GM12865 (cell line): ENCODE measurements around the gene HACE1.

Source experiments
- DNase-seq: peaks from one replicate; pipeline ENCODE4 v3.0.0; 2010; ENCODE audit warnings: low read depth
- H3K4me3 ChIP-seq: 2 replicates; pipeline ENCODE4 v1.5.1; 2011; ENCODE audit warnings: mild to moderate bottlenecking, low read depth, low read length, control low read depth
- TF ChIP-seq, protein P1 (sequence below): IDR thresholded peaks from 2 replicates; pipeline ENCODE4 v1.5.1; 2011; ENCODE audit warnings: low read length, control low read depth, low read depth, inconsistent platforms; ENCODE audit not compliant: insufficient read depth; ENCODE audit errors: missing control alignments

Gene HACE1

DNA sequence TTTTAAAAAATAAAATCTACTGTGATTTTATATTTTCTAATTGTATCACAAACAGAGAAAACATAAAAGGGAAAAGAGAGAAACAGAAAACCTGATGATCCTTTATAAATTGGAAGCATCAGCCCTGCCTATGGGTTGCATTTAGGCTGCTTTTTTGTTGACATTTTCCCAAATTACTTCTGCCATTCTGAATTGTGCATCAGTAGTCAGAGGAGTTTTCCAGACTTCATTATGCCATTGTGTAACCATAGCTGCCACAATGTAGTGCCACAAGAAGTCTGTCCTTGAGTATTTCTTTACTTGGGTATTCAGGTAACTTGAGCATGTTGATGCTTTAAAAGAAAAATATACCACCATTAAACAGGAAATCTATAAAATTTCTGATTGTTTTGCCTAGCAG lies 130.3 kb downstream of the HACE1 start:
- no peak for DNase-seq
- H3K4me3 ChIP-seq: no peak overlapping the region
- TF ChIP-seq, protein P1, sequence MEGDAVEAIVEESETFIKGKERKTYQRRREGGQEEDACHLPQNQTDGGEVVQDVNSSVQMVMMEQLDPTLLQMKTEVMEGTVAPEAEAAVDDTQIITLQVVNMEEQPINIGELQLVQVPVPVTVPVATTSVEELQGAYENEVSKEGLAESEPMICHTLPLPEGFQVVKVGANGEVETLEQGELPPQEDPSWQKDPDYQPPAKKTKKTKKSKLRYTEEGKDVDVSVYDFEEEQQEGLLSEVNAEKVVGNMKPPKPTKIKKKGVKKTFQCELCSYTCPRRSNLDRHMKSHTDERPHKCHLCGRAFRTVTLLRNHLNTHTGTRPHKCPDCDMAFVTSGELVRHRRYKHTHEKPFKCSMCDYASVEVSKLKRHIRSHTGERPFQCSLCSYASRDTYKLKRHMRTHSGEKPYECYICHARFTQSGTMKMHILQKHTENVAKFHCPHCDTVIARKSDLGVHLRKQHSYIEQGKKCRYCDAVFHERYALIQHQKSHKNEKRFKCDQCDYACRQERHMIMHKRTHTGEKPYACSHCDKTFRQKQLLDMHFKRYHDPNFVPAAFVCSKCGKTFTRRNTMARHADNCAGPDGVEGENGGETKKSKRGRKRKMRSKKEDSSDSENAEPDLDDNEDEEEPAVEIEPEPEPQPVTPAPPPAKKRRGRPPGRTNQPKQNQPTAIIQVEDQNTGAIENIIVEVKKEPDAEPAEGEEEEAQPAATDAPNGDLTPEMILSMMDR: no peak

DNA sequence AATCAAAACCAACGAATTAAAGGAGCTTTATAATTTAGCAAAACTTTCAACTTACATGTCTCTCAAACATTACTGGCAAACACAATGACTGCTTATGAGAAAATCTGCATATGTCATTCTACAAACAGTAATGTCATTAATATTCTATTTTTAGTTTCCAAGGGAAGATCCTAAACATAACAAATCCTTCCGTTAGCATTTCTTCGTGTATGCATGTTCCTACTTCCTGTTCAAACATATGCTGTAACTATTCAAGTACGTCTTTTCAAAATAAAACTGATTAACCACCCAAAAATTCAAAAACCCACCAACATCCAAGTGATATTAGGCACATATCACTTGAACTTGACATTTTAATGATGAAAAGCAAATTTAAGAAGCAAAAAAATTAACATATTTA lies 131.3 kb downstream of the HACE1 start:
- no peak overlapping the region for H3K4me3 ChIP-seq
- DNase-seq: no peak
- TF ChIP-seq, protein P1: no peak

DNA sequence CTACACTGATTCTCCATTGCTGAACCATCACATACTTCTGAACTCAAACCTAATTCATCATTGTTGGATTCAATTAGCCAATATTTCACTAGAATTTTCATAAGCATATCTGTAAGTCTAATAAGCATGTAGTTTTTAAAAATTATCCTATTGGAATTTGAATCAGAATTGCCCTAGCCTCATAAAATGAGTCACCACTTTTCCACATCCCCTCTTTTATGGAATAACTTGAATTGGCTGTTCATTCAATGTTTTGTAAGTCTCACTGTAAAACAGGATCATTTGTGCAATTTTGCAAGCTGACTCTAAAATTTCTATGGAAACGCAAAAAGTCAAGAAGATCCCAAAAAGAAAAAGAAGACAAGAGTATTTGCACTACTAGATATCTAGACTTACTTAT lies 141.0 kb downstream of the HACE1 start:
- TF ChIP-seq, protein P1: no peak
- DNase-seq: no peak
- H3K4me3 ChIP-seq: no peak overlapping the region

DNA sequence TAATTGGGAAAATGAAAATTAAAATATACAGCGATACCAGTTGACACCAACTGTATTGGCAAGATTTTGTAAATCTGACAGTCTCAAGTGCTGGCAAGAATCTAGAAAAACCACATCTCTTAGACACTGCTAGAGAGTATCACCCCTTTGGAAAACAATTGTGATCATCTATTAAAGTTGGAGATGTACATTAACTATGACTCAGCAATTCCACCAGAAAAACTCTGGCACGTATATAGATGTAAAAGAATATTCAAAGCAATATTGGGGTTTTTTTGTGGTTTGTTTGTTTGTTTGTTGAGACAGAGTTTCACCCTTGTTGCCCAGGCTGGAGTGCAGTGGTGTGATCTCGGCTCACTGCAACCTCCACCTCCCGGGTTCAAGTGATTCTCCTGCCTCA lies 142.9 kb downstream of the HACE1 start:
- H3K4me3 ChIP-seq: no peak overlapping the region
- TF ChIP-seq, protein P1: no peak
- DNase-seq: no peak

DNA sequence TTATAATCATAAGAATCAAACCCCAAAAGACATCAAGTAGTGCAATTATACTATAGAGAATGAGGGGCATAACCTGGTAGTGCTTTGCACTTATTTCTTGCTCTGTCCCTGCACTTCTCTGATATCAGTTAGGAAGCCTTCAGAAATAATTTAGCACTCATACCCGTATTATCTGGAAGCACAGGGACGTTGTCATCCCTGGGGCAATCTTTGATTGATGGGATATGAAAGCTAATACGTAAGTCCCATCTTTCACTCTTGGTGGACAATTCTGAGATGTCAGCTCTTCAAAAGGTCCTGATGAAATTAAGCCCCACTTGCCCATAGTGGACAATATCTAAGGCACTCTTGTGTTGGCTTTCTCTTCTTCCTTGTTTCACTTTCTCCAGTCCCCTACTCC lies 144.9 kb downstream of the HACE1 start:
- no peak for DNase-seq
- TF ChIP-seq, protein P1: no peak
- no peak overlapping the region for H3K4me3 ChIP-seq

DNA sequence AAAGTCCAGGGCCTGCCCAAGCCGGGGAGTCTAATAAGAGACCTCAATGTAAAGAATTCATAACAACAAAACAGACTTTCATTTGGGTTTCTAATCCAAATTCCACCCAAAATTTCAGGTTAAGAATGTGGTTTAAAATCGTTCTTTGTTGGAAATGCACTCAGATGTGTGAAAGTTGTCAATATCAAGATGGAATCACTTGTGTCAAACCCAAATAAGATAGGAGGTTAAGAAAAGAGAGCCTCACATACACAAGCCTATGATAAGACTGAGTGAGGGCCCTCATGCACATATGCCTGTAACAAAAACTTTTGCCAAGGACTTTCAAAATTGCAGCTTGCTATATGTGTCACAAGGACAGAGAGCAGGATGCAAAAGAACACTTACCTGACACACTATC lies 145.7 kb downstream of the HACE1 start:
- H3K4me3 ChIP-seq: no peak overlapping the region
- no peak for DNase-seq
- TF ChIP-seq, protein P1: no peak

DNA sequence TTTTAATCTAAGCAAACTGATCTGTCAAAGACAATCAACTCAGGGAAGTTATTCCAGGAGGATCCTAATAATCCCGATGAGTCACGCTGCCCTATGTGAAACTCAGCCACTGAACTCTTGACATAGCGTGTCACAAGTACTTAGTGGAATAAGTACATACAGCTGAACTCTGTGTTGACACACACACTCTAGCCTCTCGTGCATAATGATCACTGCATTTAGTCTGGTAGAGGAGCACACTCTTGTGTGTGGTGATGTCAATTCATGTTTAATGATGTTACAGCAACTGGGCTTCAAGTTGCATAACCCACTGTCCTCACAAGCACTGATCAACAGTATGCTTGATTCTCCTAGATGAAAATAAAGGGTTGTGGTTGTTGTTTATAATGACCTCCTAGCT lies 148.3 kb downstream of the HACE1 start:
- H3K4me3 ChIP-seq: no peak overlapping the region
- TF ChIP-seq, protein P1: no peak
- no peak for DNase-seq
